Fibroblast of the aortic adventitia (primary cell): Measurements from ENCODE around the gene KCNB1. TPM values are rescaled to one million over a fixed set of nuclear protein-coding genes. Genes with fewer than 3 reads are reported as not detected.

ENCODE experiments used
- DNase-seq: peaks from one replicate; pipeline ENCODE4 v3.0.0-alpha.2; 2010; ENCODE audit warnings: low read depth
- H3K4me3 ChIP-seq: 2 replicates; pipeline ENCODE4 v1.5.1; 2011; ENCODE audit warnings: low read depth, mild to moderate bottlenecking, control low read depth, low read length, moderate library complexity
- total RNA-seq: library from RNA; depleted of rRNA; stranded (reverse); fragments of >200 nt; gene quantifications from 2 replicates; pipeline ENCODE4 v1.2.3, GENCODE V29; 2012; ENCODE audit warnings: low replicate concordance
- TF ChIP-seq, protein P1 (sequence below): IDR thresholded peaks from 2 replicates; pipeline ENCODE4 v1.5.1; 2011; ENCODE audit warnings: mild to moderate bottlenecking, low read length, control low read depth, inconsistent platforms; ENCODE audit not compliant: insufficient read depth

The KCNB1 gene
- total RNA-seq, 1 donor = 0.27 TPM

DNA sequence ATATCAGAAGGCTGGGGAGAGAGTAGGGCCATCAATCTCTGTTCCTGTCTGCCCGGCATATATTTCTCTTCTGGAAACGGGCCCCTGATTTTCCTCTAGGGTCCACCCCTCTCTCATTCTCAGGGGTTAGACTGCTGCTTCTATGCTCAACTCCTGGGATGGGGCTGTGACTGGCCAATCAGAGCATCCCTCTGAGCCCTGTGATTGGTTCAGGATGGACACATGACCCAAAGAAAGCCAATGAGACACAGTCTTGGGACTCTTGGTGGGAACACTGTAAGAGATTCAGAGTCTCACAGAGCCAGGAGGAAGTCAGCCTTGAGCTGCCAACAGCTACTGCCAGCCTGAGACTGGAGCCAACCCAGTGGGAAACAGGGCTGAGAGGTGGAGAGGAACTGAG lies 31.0 kb upstream of the KCNB1 start:
- TF ChIP-seq, protein P1, sequence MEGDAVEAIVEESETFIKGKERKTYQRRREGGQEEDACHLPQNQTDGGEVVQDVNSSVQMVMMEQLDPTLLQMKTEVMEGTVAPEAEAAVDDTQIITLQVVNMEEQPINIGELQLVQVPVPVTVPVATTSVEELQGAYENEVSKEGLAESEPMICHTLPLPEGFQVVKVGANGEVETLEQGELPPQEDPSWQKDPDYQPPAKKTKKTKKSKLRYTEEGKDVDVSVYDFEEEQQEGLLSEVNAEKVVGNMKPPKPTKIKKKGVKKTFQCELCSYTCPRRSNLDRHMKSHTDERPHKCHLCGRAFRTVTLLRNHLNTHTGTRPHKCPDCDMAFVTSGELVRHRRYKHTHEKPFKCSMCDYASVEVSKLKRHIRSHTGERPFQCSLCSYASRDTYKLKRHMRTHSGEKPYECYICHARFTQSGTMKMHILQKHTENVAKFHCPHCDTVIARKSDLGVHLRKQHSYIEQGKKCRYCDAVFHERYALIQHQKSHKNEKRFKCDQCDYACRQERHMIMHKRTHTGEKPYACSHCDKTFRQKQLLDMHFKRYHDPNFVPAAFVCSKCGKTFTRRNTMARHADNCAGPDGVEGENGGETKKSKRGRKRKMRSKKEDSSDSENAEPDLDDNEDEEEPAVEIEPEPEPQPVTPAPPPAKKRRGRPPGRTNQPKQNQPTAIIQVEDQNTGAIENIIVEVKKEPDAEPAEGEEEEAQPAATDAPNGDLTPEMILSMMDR = no peak
- DNase-seq = no peak
- no peak overlapping the region for H3K4me3 ChIP-seq

DNA sequence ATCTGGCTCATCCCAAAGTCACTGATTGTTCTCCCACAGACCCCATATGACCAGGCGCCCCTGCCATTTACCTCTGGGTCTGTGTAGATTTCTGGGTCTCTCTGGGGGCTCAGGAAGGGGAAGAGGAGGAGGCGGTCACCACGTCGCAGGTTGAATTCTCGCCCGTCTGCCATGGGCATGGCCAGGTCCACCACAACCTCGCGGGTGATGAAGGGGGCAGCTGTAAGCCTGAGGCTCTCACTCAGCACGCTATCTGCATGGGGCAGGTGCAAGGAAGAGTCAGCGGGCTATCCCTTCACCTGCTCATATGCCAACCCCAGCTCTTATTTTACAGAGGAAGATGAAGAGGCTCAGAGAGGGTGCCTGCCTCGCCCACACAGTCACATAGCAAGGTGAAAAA lies 30.5 kb upstream of the KCNB1 start:
- DNase-seq = no peak
- no peak overlapping the region for H3K4me3 ChIP-seq
- TF ChIP-seq, protein P1 = no peak

DNA sequence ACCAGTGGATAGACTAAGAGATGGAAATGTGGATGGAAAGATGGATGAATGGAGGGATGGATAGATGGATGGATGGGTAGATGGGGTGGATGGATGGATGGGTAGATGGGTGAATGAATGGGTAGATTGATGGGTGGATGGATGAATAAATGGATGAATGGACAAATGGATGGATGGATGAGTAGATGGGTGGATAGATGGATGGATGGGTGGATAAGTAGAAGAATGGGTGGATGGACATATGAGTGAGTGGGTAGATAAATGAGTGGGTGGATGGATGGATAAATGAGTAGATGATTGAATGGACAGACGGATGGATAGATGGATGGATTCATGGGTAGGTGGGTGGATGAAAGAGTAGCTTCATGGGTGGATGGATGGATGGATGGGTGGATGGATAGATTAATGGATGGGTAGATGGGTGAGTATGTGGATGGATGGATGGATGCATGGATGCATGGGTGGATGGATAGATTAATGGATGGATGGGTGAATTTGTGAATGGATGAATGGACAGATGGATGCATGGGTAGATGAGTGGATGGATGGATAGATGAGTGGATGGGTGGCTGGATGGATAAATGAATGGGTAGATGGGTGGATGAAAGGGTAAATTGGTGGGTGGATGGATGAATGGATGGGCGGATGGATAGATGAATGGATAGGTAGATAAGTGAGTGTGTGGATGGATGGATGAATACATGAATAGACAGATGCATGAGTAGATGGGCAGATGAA lies 29.5 kb upstream of the KCNB1 start:
- TF ChIP-seq, protein P1 = no peak
- no peak for DNase-seq
- H3K4me3 ChIP-seq = no peak overlapping the region

DNA sequence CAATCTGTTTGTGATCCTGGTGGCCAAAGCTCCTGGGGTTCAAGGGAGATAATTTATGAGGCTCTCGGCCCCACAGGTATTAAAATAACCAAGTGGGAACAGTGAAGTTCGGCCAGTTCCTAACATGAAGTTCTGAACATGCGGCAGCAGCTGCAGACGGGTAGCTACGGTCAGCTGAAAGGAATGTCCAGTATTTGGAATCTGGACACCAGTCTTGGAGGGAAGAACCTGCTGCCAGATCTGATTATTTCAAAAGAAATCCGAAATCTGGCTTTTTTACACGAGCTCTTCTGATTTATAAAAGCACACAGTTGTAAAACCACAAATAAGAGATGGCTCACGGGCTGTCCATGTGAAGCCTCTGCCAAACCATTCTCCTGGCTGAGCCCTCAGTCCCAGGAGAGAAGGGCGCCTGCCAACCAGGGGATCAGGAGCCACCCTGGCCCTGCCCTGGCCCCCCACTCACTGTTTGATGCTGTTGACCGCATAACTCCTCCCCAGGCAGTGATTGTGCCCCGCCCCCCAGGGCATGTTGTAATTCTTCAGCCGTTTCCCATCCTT lies 28.2 kb upstream of the KCNB1 start:
- TF ChIP-seq, protein P1 = no peak
- no peak overlapping the region for H3K4me3 ChIP-seq
- DNase-seq = peak; percentile 99

DNA sequence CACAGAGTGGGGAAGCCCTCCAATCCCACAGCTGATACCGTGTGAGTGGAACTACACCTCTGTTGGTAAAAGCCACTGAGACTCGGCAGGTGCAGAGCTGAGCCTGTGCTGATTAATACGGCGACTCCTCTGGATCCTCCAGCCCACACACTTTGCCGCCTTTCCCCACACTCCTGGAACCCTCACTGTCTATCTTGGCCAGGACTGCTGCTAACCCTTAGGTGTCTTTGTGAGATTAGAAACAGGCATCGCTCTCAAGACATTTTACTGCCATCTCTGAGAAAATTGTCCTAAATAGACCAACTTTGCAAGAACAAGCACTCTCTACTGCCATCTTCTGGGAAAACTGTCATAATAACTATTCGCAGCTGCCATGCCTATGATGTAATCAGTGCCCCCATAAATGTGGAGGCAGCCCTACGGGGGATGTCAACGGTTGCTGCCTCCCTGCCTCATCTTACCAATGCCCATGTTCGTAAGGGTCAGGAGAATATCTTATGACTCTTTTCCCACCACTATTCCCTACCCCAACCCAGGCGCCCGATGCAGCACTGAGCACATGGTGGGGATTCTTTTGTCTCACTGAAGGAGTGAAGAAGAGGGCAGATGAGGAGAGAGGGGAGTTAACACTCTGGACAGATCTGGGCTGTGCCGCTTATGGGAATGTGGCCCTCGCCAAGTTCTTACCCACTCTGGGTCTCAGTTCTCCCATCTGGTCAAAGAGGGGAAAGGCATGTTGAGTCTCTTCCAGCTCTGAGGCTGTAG lies 26.1 kb upstream of the KCNB1 start:
- DNase-seq = peak; percentile 53
- H3K4me3 ChIP-seq = no peak overlapping the region
- TF ChIP-seq, protein P1 = peak; percentile 34

DNA sequence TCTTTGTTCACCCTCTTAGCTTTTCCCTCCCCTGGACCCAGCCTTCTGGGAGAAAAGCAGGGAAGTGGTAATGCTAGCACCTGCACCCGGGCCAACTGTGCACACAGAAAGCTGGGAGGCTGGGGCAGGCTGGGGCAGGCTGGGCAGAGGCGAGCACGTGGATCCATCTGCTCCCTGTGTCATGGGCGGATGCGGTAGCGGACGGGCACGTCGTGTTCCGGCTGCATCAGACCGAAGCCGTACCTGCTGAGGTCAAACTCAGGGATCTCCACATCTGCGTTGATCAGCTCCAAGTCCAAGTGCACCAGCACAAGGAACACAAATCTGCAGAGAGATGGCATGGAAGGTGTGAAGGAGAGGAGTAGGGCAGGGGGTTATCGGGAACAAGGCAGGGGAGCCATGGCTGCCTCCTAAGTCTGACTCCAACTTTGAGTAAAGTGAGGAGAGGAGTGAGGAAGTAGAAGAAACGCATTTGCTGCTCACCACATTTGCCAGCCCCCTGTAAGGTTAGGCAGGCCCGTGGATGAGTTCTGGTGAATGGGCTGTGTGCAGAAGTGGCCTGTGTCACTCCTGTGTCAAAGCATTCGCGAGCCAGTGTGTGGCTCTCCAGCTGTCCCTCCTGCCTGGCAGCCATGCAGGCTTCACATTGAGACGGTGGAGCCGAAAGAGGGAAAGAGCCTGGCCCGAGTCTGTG lies 25.4 kb upstream of the KCNB1 start:
- TF ChIP-seq, protein P1 = no peak
- no peak for DNase-seq
- no peak overlapping the region for H3K4me3 ChIP-seq
